Hepatocyte (in vitro differentiated cells): ENCODE data around the gene FBXL17. TPM values are rescaled to one million over a fixed set of nuclear protein-coding genes. Genes with fewer than 3 reads are reported as not detected.

Experiments used
- DNase-seq: peaks from one replicate; pipeline ENCODE4 v3.0.0-alpha.2; 2016; ENCODE audit warnings: low spot score
- H2AFZ ChIP-seq: fragments of 200-600 bp; sonication (generic); 2 replicates; pipeline ENCODE4 v1.6.0; 2016; ENCODE audit warnings: antibody characterized with exemption, mild to moderate bottlenecking
- H3K27ac ChIP-seq: fragments of 200-600 bp; sonication (generic); 2 replicates; pipeline ENCODE4 v1.5.1; 2016; ENCODE audit warnings: mild to moderate bottlenecking
- H3K27me3 ChIP-seq: fragments of 200-600 bp; sonication (generic); 2 replicates; pipeline ENCODE4 v1.6.1; 2016
- H3K36me3 ChIP-seq: fragments of 200-600 bp; sonication (generic); replicated peaks from 2 replicates; pipeline ENCODE4 v1.5.1; 2016; ENCODE audit warnings: low read depth; ENCODE audit not compliant: insufficient read depth
- H3K4me1 ChIP-seq: fragments of 200-600 bp; sonication (generic); 2 replicates; pipeline ENCODE4 v1.5.1; 2016; ENCODE audit warnings: mild to moderate bottlenecking, moderate library complexity; ENCODE audit not compliant: insufficient read depth
- H3K4me2 ChIP-seq: fragments of 200-600 bp; sonication (generic); 2 replicates; pipeline ENCODE4 v1.6.0; 2016
- H3K4me3 ChIP-seq: fragments of 200-600 bp; sonication (generic); 2 replicates; pipeline ENCODE4 v1.5.1; 2016; ENCODE audit warnings: mild to moderate bottlenecking
- H3K79me2 ChIP-seq: fragments of 200-600 bp; sonication (generic); 2 replicates; pipeline ENCODE4 v1.6.0; 2017; ENCODE audit warnings: mild to moderate bottlenecking
- H3K9me2 ChIP-seq: fragments of 200-600 bp; sonication (generic); replicated peaks from 2 replicates; pipeline ENCODE4 v1.6.0; 2017; ENCODE audit warnings: mild to moderate bottlenecking; ENCODE audit not compliant: insufficient read depth
- H3K9me3 ChIP-seq: fragments of 200-600 bp; sonication (generic); 2 replicates; pipeline ENCODE4 v1.5.1; 2016; ENCODE audit warnings: low read depth, mild to moderate bottlenecking
- H4K20me1 ChIP-seq: fragments of 200-600 bp; sonication (generic); 2 replicates; pipeline ENCODE4 v1.6.0; 2016; ENCODE audit warnings: mild to moderate bottlenecking; ENCODE audit not compliant: insufficient read depth, poor library complexity, severe bottlenecking
- EZH2 ChIP-seq: fragments of 200-600 bp; sonication (generic); IDR thresholded peaks from 2 replicates; pipeline ENCODE4 v1.6.1; 2016; ENCODE audit warnings: antibody characterized with exemption, mild to moderate bottlenecking, borderline replicate concordance
- EZH2phosphoT487 ChIP-seq: fragments of 200-600 bp; sonication (generic); IDR thresholded peaks from one replicate; pipeline ENCODE4 v1.6.1; 2018; ENCODE audit warnings: antibody characterized with exemption, mild to moderate bottlenecking, low read depth, moderate library complexity; ENCODE audit not compliant: unreplicated experiment, severe bottlenecking
- WGBS: methylation state at CpG from one replicate; pipeline ENCODE4 v1.1.6; 2016; ENCODE audit warnings: low lambda C conversion rate; ENCODE audit errors: missing lambda C conversion rate; 5-methylcytosine and 5-hydroxymethylcytosine counted together
- polyA plus RNA-seq: library from polyadenylated mRNA; unstranded; fragments of >200 nt; fragmentation: Nextera tagmentation; extraction: Ambion mirVana; gene quantifications from 2 replicates; pipeline ENCODE4 v1.2.1, GENCODE V29; 2016
- total RNA-seq: library from RNA; depleted of rRNA; stranded (reverse); fragments of >200 nt; gene quantifications from 2 replicates; pipeline ENCODE4 v1.2.3, GENCODE V29; 2014
- TF ChIP-seq, protein P1 (sequence below): fragments of 200-600 bp; sonication (generic); IDR thresholded peaks from 2 replicates; pipeline ENCODE4 v1.5.1; 2016; ENCODE audit warnings: antibody characterized with exemption, mild to moderate bottlenecking; ENCODE audit not compliant: poor library complexity

Gene FBXL17
- total and polyA plus RNA-seq, 2 experiments from 2014 or later: 12.5 to 18.2 TPM

DNA sequence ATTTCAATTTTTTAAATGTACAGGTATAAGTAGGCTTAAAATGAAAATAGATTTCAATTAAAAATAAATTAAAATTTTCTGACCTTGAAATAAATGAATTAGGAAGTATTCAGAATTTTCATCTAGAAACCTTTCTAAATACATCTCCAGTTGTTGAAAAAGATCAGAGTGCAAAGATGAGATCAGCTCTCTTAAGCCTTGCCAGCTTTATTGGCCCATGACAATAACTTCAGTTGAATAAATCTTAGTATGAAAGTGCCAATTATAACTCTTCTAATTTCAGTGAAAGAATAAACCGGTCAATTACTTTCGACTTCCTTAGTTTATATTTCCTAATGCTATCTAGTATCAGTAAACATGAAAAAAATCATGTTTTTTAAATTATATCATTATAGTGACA lies 117.4 kb downstream of the FBXL17 start:
- H3K4me2 ChIP-seq: no peak overlapping the region

DNA sequence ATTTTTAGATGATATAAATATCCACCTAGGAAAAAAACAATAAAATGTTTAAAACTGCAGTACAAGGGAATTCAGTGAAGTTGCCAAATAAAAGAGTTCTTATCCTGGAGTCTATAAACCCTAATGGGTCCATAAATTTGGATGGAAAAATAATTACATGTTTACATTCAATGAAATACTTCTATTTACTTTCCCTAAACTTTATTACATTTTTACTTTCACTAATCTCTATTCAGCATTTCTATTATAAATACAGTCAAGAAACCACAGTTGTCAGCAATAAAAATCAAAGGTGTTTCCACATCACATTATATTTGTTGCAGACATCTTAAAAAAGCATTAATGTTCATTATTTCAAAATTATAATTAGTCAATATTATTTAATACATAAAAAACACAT lies 118.6 kb downstream of the FBXL17 start:
- no peaks in the 10 kb centered on the region for H4K20me1 ChIP-seq
- H3K4me1 ChIP-seq: peaks cover 10% of the 10 kb centered on the region
- H3K79me2 ChIP-seq: no peaks in the 10 kb centered on the region
- no peak overlapping the region for H2AFZ ChIP-seq
- DNase-seq: no peak
- no peaks in the 10 kb centered on the region for H3K9me3 ChIP-seq
- H3K4me3 ChIP-seq: no peak overlapping the region
- H3K27ac ChIP-seq: no peak overlapping the region
- H3K4me2 ChIP-seq: no peak overlapping the region
- no peaks in the 10 kb centered on the region for H3K9me2 ChIP-seq
- TF ChIP-seq EZH2phosphoT487 (no peak), EZH2 (no peak)
- TF ChIP-seq, protein P1, sequence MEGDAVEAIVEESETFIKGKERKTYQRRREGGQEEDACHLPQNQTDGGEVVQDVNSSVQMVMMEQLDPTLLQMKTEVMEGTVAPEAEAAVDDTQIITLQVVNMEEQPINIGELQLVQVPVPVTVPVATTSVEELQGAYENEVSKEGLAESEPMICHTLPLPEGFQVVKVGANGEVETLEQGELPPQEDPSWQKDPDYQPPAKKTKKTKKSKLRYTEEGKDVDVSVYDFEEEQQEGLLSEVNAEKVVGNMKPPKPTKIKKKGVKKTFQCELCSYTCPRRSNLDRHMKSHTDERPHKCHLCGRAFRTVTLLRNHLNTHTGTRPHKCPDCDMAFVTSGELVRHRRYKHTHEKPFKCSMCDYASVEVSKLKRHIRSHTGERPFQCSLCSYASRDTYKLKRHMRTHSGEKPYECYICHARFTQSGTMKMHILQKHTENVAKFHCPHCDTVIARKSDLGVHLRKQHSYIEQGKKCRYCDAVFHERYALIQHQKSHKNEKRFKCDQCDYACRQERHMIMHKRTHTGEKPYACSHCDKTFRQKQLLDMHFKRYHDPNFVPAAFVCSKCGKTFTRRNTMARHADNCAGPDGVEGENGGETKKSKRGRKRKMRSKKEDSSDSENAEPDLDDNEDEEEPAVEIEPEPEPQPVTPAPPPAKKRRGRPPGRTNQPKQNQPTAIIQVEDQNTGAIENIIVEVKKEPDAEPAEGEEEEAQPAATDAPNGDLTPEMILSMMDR: no peak
- no peaks in the 10 kb centered on the region for H3K27me3 ChIP-seq
- no peaks in the 10 kb centered on the region for H3K36me3 ChIP-seq

More for the DNA sequence above, 117.4 kb downstream of the FBXL17 start:
- no peak for DNase-seq
- H3K9me2 ChIP-seq: no peaks in the 10 kb centered on the region
- 80% methylated on average over 2 of the region's 2 CpGs for WGBS
- no peaks in the 10 kb centered on the region for H3K27me3 ChIP-seq
- no peaks in the 10 kb centered on the region for H3K36me3 ChIP-seq
- no peak overlapping the region for H2AFZ ChIP-seq
- no peaks in the 10 kb centered on the region for H4K20me1 ChIP-seq
- TF ChIP-seq EZH2phosphoT487 (no peak), EZH2 (no peak)
- TF ChIP-seq, protein P1: no peak
- H3K27ac ChIP-seq: no peak overlapping the region
- H3K4me3 ChIP-seq: no peak overlapping the region
- H3K9me3 ChIP-seq: no peaks in the 10 kb centered on the region
- peaks cover under 1% of the 10 kb centered on the region for H3K4me1 ChIP-seq
- no peaks in the 10 kb centered on the region for H3K79me2 ChIP-seq

DNA sequence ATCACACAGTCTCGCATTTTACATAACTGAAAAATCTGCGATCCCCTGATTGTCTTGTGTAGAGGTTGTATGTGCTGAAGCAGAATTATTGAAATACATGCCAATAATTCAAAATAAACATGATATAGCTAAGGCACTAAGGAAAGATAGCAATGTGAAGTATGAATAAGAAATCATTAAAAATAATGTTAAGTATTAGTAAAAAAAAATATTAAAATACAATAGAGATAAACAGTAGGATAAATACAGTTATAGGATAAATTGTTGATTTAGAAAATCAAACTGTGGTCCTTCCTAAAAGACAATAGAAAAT lies 121.1 kb downstream of the FBXL17 start:
- TF ChIP-seq EZH2: no peak
- no peak for TF ChIP-seq EZH2phosphoT487
- TF ChIP-seq, protein P1: no peak
- 24% methylated on average over 2 of the region's 2 CpGs for WGBS
- no peak overlapping the region for H3K27ac ChIP-seq
- H4K20me1 ChIP-seq: no peaks in the 10 kb centered on the region
- H3K4me1 ChIP-seq: peaks cover 10% of the 10 kb centered on the region
- H3K27me3 ChIP-seq: no peaks in the 10 kb centered on the region
- no peaks in the 10 kb centered on the region for H3K79me2 ChIP-seq
- no peaks in the 10 kb centered on the region for H3K9me3 ChIP-seq
- H3K4me2 ChIP-seq: no peak overlapping the region
- H3K9me2 ChIP-seq: no peaks in the 10 kb centered on the region
- H3K36me3 ChIP-seq: no peaks in the 10 kb centered on the region
- no peak overlapping the region for H3K4me3 ChIP-seq
- DNase-seq: no peak
- no peak overlapping the region for H2AFZ ChIP-seq
